SU-DHL-6 (cell line): ENCODE results near the gene PTPRG.

Experiments
- H2AFZ ChIP-seq: fragments of 200-600 bp; sonication (generic); 2 replicates; pipeline ENCODE4 v1.6.1; 2014; ENCODE audit warnings: low read depth, mild to moderate bottlenecking, moderate library complexity, mixed read lengths, antibody characterized with exemption, low read length; ENCODE audit not compliant: severe bottlenecking
- H3F3A ChIP-seq: fragments of 200-600 bp; shearing (Covaris generic); 2 replicates; pipeline ENCODE4 v1.6.0; 2016; ENCODE audit warnings: antibody characterized with exemption, mild to moderate bottlenecking; ENCODE audit not compliant: insufficient read depth
- H3K27ac ChIP-seq: fragments of 200-600 bp; sonication (generic); 2 replicates; pipeline ENCODE4 v1.5.1; 2016; ENCODE audit warnings: low read depth, mild to moderate bottlenecking, low read length, moderate library complexity, mixed read lengths
- H3K27me3 ChIP-seq: fragments of 200-600 bp; sonication (generic), shearing (Covaris generic); 2 replicates; pipeline ENCODE4 v1.6.0; 2014; ENCODE audit warnings: mild to moderate bottlenecking, low read length
- H3K36me3 ChIP-seq: fragments of 200-600 bp; sonication (generic); 2 replicates; pipeline ENCODE4 v1.6.1; 2014; ENCODE audit warnings: mild to moderate bottlenecking, low read length, mixed read lengths
- H3K4me2 ChIP-seq: fragments of 300-600, 200-600 bp; shearing (Covaris generic), sonication (generic); 2 replicates; pipeline ENCODE4 v1.6.0; 2014; ENCODE audit warnings: low read length, low read depth, mild to moderate bottlenecking; ENCODE audit not compliant: poor library complexity, severe bottlenecking
- H3K4me3 ChIP-seq: fragments of 200-600 bp; sonication (generic); 2 replicates; pipeline ENCODE4 v1.5.1; 2014; ENCODE audit warnings: antibody characterized with exemption, low read length, mild to moderate bottlenecking, mixed read lengths; ENCODE audit not compliant: insufficient read depth, poor library complexity, severe bottlenecking
- H3K79me2 ChIP-seq: fragments of 200-600 bp; sonication (generic); 2 replicates; pipeline ENCODE4 v1.6.1; 2014; ENCODE audit warnings: mild to moderate bottlenecking, low read length, moderate library complexity; ENCODE audit not compliant: insufficient read depth
- H3K9ac ChIP-seq: fragments of 200-600 bp; sonication (generic); 2 replicates; pipeline ENCODE4 v1.7.0; 2014; ENCODE audit warnings: mild to moderate bottlenecking, low read length
- H3K9me2 ChIP-seq: fragments of 200-600 bp; sonication (generic); replicated peaks from 2 replicates; pipeline ENCODE4 v1.6.1; 2014; ENCODE audit warnings: low read length; ENCODE audit not compliant: insufficient read depth
- H3K9me3 ChIP-seq: fragments of 200-600 bp; sonication (generic); 2 replicates; pipeline ENCODE4 v1.6.1; 2014; ENCODE audit warnings: low read length, mixed read lengths; ENCODE audit not compliant: insufficient read depth
- H4K20me1 ChIP-seq: fragments of 200-600 bp; sonication (generic); 2 replicates; pipeline ENCODE4 v1.6.1; 2014; ENCODE audit warnings: low read depth, mild to moderate bottlenecking, antibody characterized with exemption, low read length, moderate library complexity, mixed read lengths
- CTCF ChIP-seq: fragments of 200-600 bp; sonication (generic); IDR thresholded peaks from one replicate; pipeline ENCODE4 v1.5.1; 2017; ENCODE audit warnings: antibody characterized with exemption, mild to moderate bottlenecking, low read length, moderate library complexity; ENCODE audit not compliant: insufficient read depth, poor library complexity, severe bottlenecking
- EZH2phosphoT487 ChIP-seq: fragments of 200-600 bp; sonication (generic), shearing (Covaris generic); conservative IDR thresholded peaks from 2 replicates; pipeline ENCODE4 v1.6.1; 2018; ENCODE audit warnings: mild to moderate bottlenecking, antibody characterized with exemption, low read length, moderate library complexity, mixed read lengths

Gene PTPRG

GRCh38 chr3:62332017-62332416, 770.6 kb downstream of the PTPRG start:
- H3K27ac ChIP-seq, result no peak overlapping the region
- no peaks in the 10 kb centered on the region for H3F3A ChIP-seq
- no peak overlapping the region for H3K4me3 ChIP-seq
- no peaks in the 10 kb centered on the region for H3K79me2 ChIP-seq
- no peaks in the 10 kb centered on the region for H3K36me3 ChIP-seq
- H2AFZ ChIP-seq, result no peak overlapping the region
- no peaks in the 10 kb centered on the region; the same call in 1 of the 2 replicates for H4K20me1 ChIP-seq
- no peaks in the 10 kb centered on the region for H3K27me3 ChIP-seq
- H3K9ac ChIP-seq, result no peak overlapping the region
- no peaks in the 10 kb centered on the region for H3K9me3 ChIP-seq
- no peaks in the 10 kb centered on the region for H3K9me2 ChIP-seq
- TF ChIP-seq EZH2phosphoT487 (no peak), CTCF (no peak)
- H3K4me2 ChIP-seq, result no peak overlapping the region

- H3K79me2 ChIP-seq, result no peaks in the 10 kb centered on the region
- H3K4me2 ChIP-seq, result no peak overlapping the region
- H3K9me3 ChIP-seq, result no peaks in the 10 kb centered on the region
- no peak overlapping the region for H3K9ac ChIP-seq
- no peaks in the 10 kb centered on the region for H3K27me3 ChIP-seq
- TF ChIP-seq CTCF, result peak; percentile 51
- TF ChIP-seq EZH2phosphoT487, result no peak
- no peak overlapping the region for H3K4me3 ChIP-seq
- H3K27ac ChIP-seq, result no peak overlapping the region
- no peaks in the 10 kb centered on the region; the same call in 1 of the 2 replicates for H4K20me1 ChIP-seq
- H3K36me3 ChIP-seq, result no peaks in the 10 kb centered on the region
- H2AFZ ChIP-seq, result no peak overlapping the region
- no peaks in the 10 kb centered on the region for H3K9me2 ChIP-seq
- no peaks in the 10 kb centered on the region for H3F3A ChIP-seq
Measured at GRCh38 chr3:62332835-62333244, 771.5 kb downstream of the PTPRG start.

GRCh38 chr3:62335196-62335595, 773.8 kb downstream of the PTPRG start:
- H3K4me2 ChIP-seq, result no peak overlapping the region
- no peak overlapping the region for H2AFZ ChIP-seq
- H3K27me3 ChIP-seq, result no peaks in the 10 kb centered on the region
- no peaks in the 10 kb centered on the region for H3K79me2 ChIP-seq
- no peak for TF ChIP-seq EZH2phosphoT487
- TF ChIP-seq CTCF, result no peak
- no peaks in the 10 kb centered on the region; the same call in 1 of the 2 replicates for H4K20me1 ChIP-seq
- H3K9ac ChIP-seq, result no peak overlapping the region
- no peaks in the 10 kb centered on the region for H3K9me2 ChIP-seq
- H3K9me3 ChIP-seq, result no peaks in the 10 kb centered on the region
- H3F3A ChIP-seq, result no peaks in the 10 kb centered on the region
- no peak overlapping the region for H3K27ac ChIP-seq
- no peaks in the 10 kb centered on the region for H3K36me3 ChIP-seq
- H3K4me3 ChIP-seq, result no peak overlapping the region

GRCh38 chr3:62343755-62344154, 782.4 kb downstream of the PTPRG start:
- Histone ChIP-seq H3K79me2 (no peaks in the 10 kb centered on the region), H3K9ac (no peak overlapping the region), H3K27me3 (no peaks in the 10 kb centered on the region), H3K4me3 (no peak overlapping the region), H2AFZ (no peak overlapping the region), H3K9me3 (no peaks in the 10 kb centered on the region), H4K20me1 (no peaks in the 10 kb centered on the region), H3K36me3 (no peaks in the 10 kb centered on the region), H3K27ac (no peak overlapping the region), H3F3A (no peaks in the 10 kb centered on the region), H3K4me2 (no peak overlapping the region), H3K9me2 (no peaks in the 10 kb centered on the region)
- TF ChIP-seq CTCF (no peak), EZH2phosphoT487 (no peak)
